GM12878 (cell line): ENCODE data around the gene SPATA16. TPM values are rescaled to one million over a fixed set of nuclear protein-coding genes. Genes with fewer than 3 reads are reported as not detected.

Source experiments
- ATAC-seq: fragments of 200-7000 bp; cut with Tn5 transposase; 3 replicates; pipeline ENCODE4 v1.9.1; 2020; ENCODE audit warnings: mild to moderate bottlenecking, moderate library complexity
- BruUV-seq: library from RNA; stranded (reverse); fragments of 400-500 nt; replicated peaks from 2 replicates; lab custom pipeline; 2021; lab: Mats Ljungman, UMichigan
- CTCF ChIA-PET: fragments of 300-600 bp; sonication (Branson Sonifier 250); formaldehyde crosslinking; extraction: SDS; loops from one replicate; lab custom pipeline; 2021; ENCODE audit warnings: inconsistent platforms; lab: Yijun Ruan, JAX
- POLR2A ChIA-PET: fragments of 350-600 bp; formaldehyde crosslinking; extraction: SDS; loops from one replicate; lab custom pipeline; 2021; ENCODE audit warnings: inconsistent platforms; lab: Charles Lee
- RAD21 ChIA-PET: fragments of 300-600 bp; sonication (Branson Sonifier 250); formaldehyde crosslinking; loops from one replicate; lab custom pipeline; 2023; ENCODE audit warnings: antibody characterized with exemption; ENCODE audit not compliant: unreplicated experiment; lab: Charles Lee
- SMC1A ChIA-PET: fragments of 300-600 bp; sonication (Branson Sonifier 250); formaldehyde crosslinking; loops from one replicate; lab custom pipeline; 2023; ENCODE audit not compliant: unreplicated experiment, uncharacterized antibody; lab: Charles Lee
- DNase-seq: peaks from one replicate; pipeline ENCODE4 v3.0.0-alpha.2; 2011; ENCODE audit warnings: low read depth, low spot score
- FAIRE-seq: peaks from 3 replicates; lab custom pipeline; 2011; peaks lifted over from hg19 to GRCh38; lab: Jason Lieb, UNC
- H2AFZ ChIP-seq: 2 replicates; pipeline ENCODE4 v1.6.0; 2011; ENCODE audit warnings: low read depth, low read length, control low read depth; ENCODE audit not compliant: control insufficient read depth
- H3K27ac ChIP-seq: 2 replicates; pipeline ENCODE4 v1.5.1; 2011; ENCODE audit warnings: control low read depth; ENCODE audit not compliant: control insufficient read depth, insufficient read depth
- H3K27me3 ChIP-seq, 2 experiments: replicated peaks in 1 of 2; 2 replicates each; pipeline versions ENCODE4 v1.6.0 to v1.6.1; 2011; ENCODE audit warnings: low read length in 1 of 2; ENCODE audit not compliant: control insufficient read depth in 2 of 2, insufficient read depth in 2 of 2
- H3K36me3 ChIP-seq, 2 experiments: 2 replicates each; pipeline ENCODE4 v1.5.1; 2011; ENCODE audit warnings: low read length in 1 of 2; ENCODE audit not compliant: control insufficient read depth in 2 of 2, insufficient read depth in 2 of 2
- H3K4me1 ChIP-seq: 2 replicates; pipeline ENCODE4 v1.6.1; 2011; ENCODE audit warnings: mild to moderate bottlenecking, low read length, moderate library complexity, mixed read lengths; ENCODE audit not compliant: control insufficient read depth, insufficient read depth
- H3K4me2 ChIP-seq: 2 replicates; pipeline ENCODE4 v1.6.0; 2011; ENCODE audit warnings: control low read depth; ENCODE audit not compliant: control insufficient read depth, insufficient read depth
- H3K4me3 ChIP-seq: fragments of 200-600 bp; sonication (generic); 2 replicates; pipeline ENCODE4 v1.5.1; 2016
- H3K79me2 ChIP-seq: 2 replicates; pipeline ENCODE4 v1.6.0; 2011; ENCODE audit warnings: low read length; ENCODE audit not compliant: control insufficient read depth, insufficient read depth
- H3K9ac ChIP-seq: 2 replicates; pipeline ENCODE4 v1.8.0; 2011; ENCODE audit warnings: low read length, control low read depth, mixed read lengths; ENCODE audit not compliant: control insufficient read depth, insufficient read depth
- H3K9me3 ChIP-seq: replicated peaks from 3 replicates; pipeline ENCODE4 v1.5.1; 2011; ENCODE audit warnings: mild to moderate bottlenecking, low read length; ENCODE audit not compliant: control insufficient read depth, insufficient read depth
- H4K20me1 ChIP-seq: 2 replicates; pipeline ENCODE4 v1.6.0; 2011; ENCODE audit not compliant: control insufficient read depth, insufficient read depth
- CBX5 ChIP-seq: sonication (generic); IDR thresholded peaks from 2 replicates; pipeline ENCODE4 v1.6.1; 2016; ENCODE audit warnings: low read depth, moderate library complexity, mild to moderate bottlenecking, inconsistent platforms
- EGR1 ChIP-seq, 2 experiments: IDR thresholded peaks; 1 replicate in 1 of 2; 2 replicates in 1 of 2; pipeline ENCODE4 v1.6.1; 2011 to 2012; ENCODE audit warnings: low read depth in 2 of 2, low read length in 2 of 2, borderline replicate concordance in 1 of 2, mild to moderate bottlenecking in 1 of 2, moderate library complexity in 1 of 2
- FOXM1 ChIP-seq: IDR thresholded peaks from 2 replicates; pipeline ENCODE4 v1.6.1; 2012; ENCODE audit warnings: low read depth, mild to moderate bottlenecking, inconsistent platforms, low read length, moderate library complexity
- GATAD2B ChIP-seq: fragments of 450-650 bp; conservative IDR thresholded peaks from 2 replicates; pipeline ENCODE4 v1.6.1; 2017; ENCODE audit warnings: low read depth, mild to moderate bottlenecking, moderate library complexity
- KLF5 ChIP-seq: fragments of 450-650 bp; IDR thresholded peaks from 2 replicates; pipeline ENCODE4 v1.6.1; 2014; ENCODE audit warnings: mild to moderate bottlenecking; ENCODE audit not compliant: partially characterized antibody
- MYB ChIP-seq: fragments of 150-350 bp; IDR thresholded peaks from 2 replicates; pipeline ENCODE4 v1.6.1; 2014; ENCODE audit warnings: mild to moderate bottlenecking, low read depth, low read length, borderline replicate concordance
- PAX8 ChIP-seq: fragments of 450-650 bp; IDR thresholded peaks from 2 replicates; pipeline ENCODE4 v1.6.1; 2017; ENCODE audit warnings: mild to moderate bottlenecking, moderate library complexity
- POLR2A ChIP-seq: IDR thresholded peaks from 2 replicates; pipeline ENCODE4 v1.6.1; 2011; ENCODE audit warnings: low read depth, mild to moderate bottlenecking, low read length
- SIX5 ChIP-seq: IDR thresholded peaks from 2 replicates; pipeline ENCODE4 v1.6.1; 2011; ENCODE audit warnings: mild to moderate bottlenecking, low read depth, low read length, moderate library complexity; ENCODE audit not compliant: severe bottlenecking
- SREBF2 ChIP-seq: IDR thresholded peaks from 2 replicates; pipeline ENCODE4 v1.6.1; 2012; ENCODE audit warnings: mild to moderate bottlenecking, low read length
- SRF ChIP-seq, 2 experiments: IDR thresholded peaks; 2 replicates each; pipeline ENCODE4 v1.6.1; 2011; ENCODE audit warnings: low read depth in 2 of 2, low read length in 2 of 2, mild to moderate bottlenecking in 1 of 2, moderate library complexity in 1 of 2
- YY1 ChIP-seq: IDR thresholded peaks from 2 replicates; pipeline ENCODE4 v1.6.1; 2011; ENCODE audit warnings: low read depth, mild to moderate bottlenecking, low read length
- ZNF207 ChIP-seq: fragments of 450-650 bp; IDR thresholded peaks from 2 replicates; pipeline ENCODE4 v1.6.1; 2014; ENCODE audit warnings: antibody characterized with exemption, mild to moderate bottlenecking, borderline replicate concordance
- ZNF217 ChIP-seq: fragments of 450-650 bp; IDR thresholded peaks from 2 replicates; pipeline ENCODE4 v1.6.1; 2017; ENCODE audit warnings: antibody characterized with exemption, mild to moderate bottlenecking
- ZSCAN29 ChIP-seq: fragments of 450-650 bp; IDR thresholded peaks from 2 replicates; pipeline ENCODE4 v1.6.1; 2017; ENCODE audit warnings: mild to moderate bottlenecking, moderate library complexity
- WGBS: methylation state at CpG from one replicate; pipeline ENCODE4 v1.1.6; 2016; ENCODE audit warnings: low lambda C conversion rate; ENCODE audit not compliant: insufficient replicate concordance, insufficient coverage; ENCODE audit errors: missing lambda C conversion rate; 5-methylcytosine and 5-hydroxymethylcytosine counted together
- in situ Hi-C: fragments of 300-500 bp; cut with MboI; formaldehyde crosslinking; loops from 9 replicates; pipeline ENCODE4 v1.14.3; 2018; ENCODE audit warnings: mixed read lengths
- intact Hi-C: fragments of 100-400 bp; cut with micrococcal nuclease; formaldehyde crosslinking; loops from one replicate; pipeline ENCODE4 v1.14.2; 2022; ENCODE audit not compliant: unreplicated experiment
- polyA plus RNA-seq, 11 experiments: library from polyadenylated mRNA; depleted of rRNA in 4 of 11; unstranded in 6 of 11; stranded (reverse) in 5 of 11; fragments of >200 nt; fragmentation: Nextera tagmentation in 4 of 11; fragmentation: Illumina TruSeq in 1 of 11; extraction: Ambion mirVana in 4 of 11; extraction: Trizol in 1 of 11; gene quantifications; 1 replicate in 1 of 11; 2 replicates in 10 of 11; pipeline versions ENCODE4 v1.2.1 to v1.2.3, GENCODE V29; 2011 to 2016; ENCODE audit warnings: inconsistent platforms in 2 of 11, missing spikeins in 2 of 11, low read depth in 1 of 11
- total RNA-seq, 4 experiments: library from RNA; depleted of rRNA in 3 of 4; stranded (reverse); fragments of >200 nt in 3 of 4; fragmentation: Illumina TruSeq in 1 of 4; extraction: Trizol in 1 of 4; gene quantifications; 2 replicates each; pipeline versions ENCODE4 v1.2.1 to v1.2.3, GENCODE V29; 2013 to 2021
- TF ChIP-seq, protein P1 (sequence below): fragments of 450-650 bp; IDR thresholded peaks from 2 replicates; pipeline ENCODE4 v1.6.1; 2018; ENCODE audit warnings: borderline replicate concordance, mild to moderate bottlenecking; ENCODE audit not compliant: partially characterized antibody
- TF ChIP-seq, protein P2 (sequence below), 3 experiments: IDR thresholded peaks in 2 of 3; conservative IDR thresholded peaks in 1 of 3; 2 replicates each; pipeline ENCODE4 v1.5.1; 2011; ENCODE audit warnings: low read depth in 3 of 3, low read length in 3 of 3, mild to moderate bottlenecking in 3 of 3, control low read depth in 2 of 3, moderate library complexity in 2 of 3, inconsistent platforms in 1 of 3, mixed read lengths in 1 of 3; ENCODE audit not compliant: control insufficient read depth in 2 of 3, insufficient read depth in 1 of 3; ENCODE audit errors: extremely low read depth in 1 of 3

Gene SPATA16
- total and polyA plus RNA-seq, 10 of the 15 experiments (the other 5 are each of a cell fraction or from before 2014, with no cell fraction given) = 0.04 TPM; not detected in 9

DNA sequence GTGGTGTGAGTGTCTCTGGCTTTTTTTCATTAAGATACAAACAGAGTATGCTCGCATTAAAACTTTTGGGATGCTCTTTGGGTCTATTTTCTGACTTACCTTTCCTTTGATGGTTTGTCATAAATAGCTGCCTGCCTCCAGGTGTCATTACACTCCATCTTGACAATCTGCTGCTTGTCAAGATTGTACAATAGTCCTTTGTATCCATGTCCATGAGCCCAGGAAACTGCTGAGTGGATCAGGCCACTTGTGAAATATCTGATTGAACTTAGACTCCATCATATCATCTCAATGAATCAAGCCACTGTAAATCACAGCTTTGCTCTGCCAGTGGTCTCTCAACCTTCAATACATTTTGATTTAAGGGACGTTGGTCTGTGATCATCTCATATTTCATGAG, 255.3 kb downstream of the SPATA16 start:
- CTCF ChIA-PET = interaction anchor here (0.6 kb wide), 1 partner anchor 23 kb away, joined by 3 read pairs; no protein-coding TSS in a partner anchor
- H3K9me3 ChIP-seq = no peaks in the 10 kb centered on the region
- TF ChIP-seq SIX5 (no peak), PAX8 (no peak), SRF (IDR thresholded peaks at IDR 0.05; ENCODE audit: low read depth in 2 of 2, low read length in 2 of 2) (no peak), ZNF207 (no peak), POLR2A (no peak), GATAD2B (no peak), FOXM1 (no peak), KLF5 (no peak), CBX5 (no peak), EGR1 (IDR thresholded peaks at IDR 0.05; ENCODE audit: borderline replicate concordance in 1 of 2, low read depth in 2 of 2, low read length in 2 of 2) (no peak), MYB (no peak), SREBF2 (no peak), ZNF217 (no peak), ZSCAN29 (no peak), YY1 (no peak)
- TF ChIP-seq, protein P1, sequence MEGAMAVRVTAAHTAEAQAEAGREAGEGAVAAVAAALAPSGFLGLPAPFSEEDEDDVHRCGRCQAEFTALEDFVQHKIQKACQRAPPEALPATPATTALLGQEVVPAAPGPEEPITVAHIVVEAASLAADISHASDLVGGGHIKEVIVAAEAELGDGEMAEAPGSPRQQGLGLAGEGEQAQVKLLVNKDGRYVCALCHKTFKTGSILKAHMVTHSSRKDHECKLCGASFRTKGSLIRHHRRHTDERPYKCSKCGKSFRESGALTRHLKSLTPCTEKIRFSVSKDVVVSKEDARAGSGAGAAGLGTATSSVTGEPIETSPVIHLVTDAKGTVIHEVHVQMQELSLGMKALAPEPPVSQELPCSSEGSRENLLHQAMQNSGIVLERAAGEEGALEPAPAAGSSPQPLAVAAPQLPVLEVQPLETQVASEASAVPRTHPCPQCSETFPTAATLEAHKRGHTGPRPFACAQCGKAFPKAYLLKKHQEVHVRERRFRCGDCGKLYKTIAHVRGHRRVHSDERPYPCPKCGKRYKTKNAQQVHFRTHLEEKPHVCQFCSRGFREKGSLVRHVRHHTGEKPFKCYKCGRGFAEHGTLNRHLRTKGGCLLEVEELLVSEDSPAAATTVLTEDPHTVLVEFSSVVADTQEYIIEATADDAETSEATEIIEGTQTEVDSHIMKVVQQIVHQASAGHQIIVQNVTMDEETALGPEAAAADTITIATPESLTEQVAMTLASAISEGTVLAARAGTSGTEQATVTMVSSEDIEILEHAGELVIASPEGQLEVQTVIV = no peak
- TF ChIP-seq, protein P2, sequence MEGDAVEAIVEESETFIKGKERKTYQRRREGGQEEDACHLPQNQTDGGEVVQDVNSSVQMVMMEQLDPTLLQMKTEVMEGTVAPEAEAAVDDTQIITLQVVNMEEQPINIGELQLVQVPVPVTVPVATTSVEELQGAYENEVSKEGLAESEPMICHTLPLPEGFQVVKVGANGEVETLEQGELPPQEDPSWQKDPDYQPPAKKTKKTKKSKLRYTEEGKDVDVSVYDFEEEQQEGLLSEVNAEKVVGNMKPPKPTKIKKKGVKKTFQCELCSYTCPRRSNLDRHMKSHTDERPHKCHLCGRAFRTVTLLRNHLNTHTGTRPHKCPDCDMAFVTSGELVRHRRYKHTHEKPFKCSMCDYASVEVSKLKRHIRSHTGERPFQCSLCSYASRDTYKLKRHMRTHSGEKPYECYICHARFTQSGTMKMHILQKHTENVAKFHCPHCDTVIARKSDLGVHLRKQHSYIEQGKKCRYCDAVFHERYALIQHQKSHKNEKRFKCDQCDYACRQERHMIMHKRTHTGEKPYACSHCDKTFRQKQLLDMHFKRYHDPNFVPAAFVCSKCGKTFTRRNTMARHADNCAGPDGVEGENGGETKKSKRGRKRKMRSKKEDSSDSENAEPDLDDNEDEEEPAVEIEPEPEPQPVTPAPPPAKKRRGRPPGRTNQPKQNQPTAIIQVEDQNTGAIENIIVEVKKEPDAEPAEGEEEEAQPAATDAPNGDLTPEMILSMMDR (IDR thresholded peaks at IDR 0.05 in 2 of 3, conservative IDR thresholded peaks at IDR 0.05 in 1 of 3; ENCODE audit: control insufficient read depth in 2 of 3, extremely low read depth in 1 of 3, insufficient read depth in 1 of 3, low read depth in 3 of 3, low read length in 3 of 3) = no peak
- TF ChIP-seq, all 136 proteins: peak for 0
- Histone ChIP-seq H3K79me2 (no peaks in the 10 kb centered on the region), H3K9ac (no peak overlapping the region), H3K4me1 (no peaks in the 10 kb centered on the region), H3K4me2 (no peak overlapping the region), H3K4me3 (no peak overlapping the region), H4K20me1 (no peaks in the 10 kb centered on the region), H3K27ac (no peak overlapping the region), H3K27me3 (no peaks in the 10 kb centered on the region; a peak in 1 of 4 replicates), H2AFZ (no peak overlapping the region), H3K36me3 (no peaks in the 10 kb centered on the region)
- SMC1A ChIA-PET = no interaction called here
- ATAC-seq (no peak), DNase-seq (no peak), FAIRE-seq (no peak)
- no TSS peak for BruUV-seq
- intact Hi-C loops (no loop called here), in situ Hi-C loops (no loop called here)
- RAD21 ChIA-PET = no interaction called here
- POLR2A ChIA-PET = no interaction called here
- 35% methylated on average over 2 of the region's 2 CpGs for WGBS
